Measurements from ENCODE around the gene ATG7.

Gene ATG7

GRCh38 chr3:11364181-11364580, 92.0 kb downstream of the ATG7 start:
- DNase-seq: no peak

- no peak for DNase-seq
Measured at GRCh38 chr3:11367143-11367693, 95.0 kb downstream of the ATG7 start.

GRCh38 chr3:11370191-11370590, 98.0 kb downstream of the ATG7 start:
- DNase-seq: no peak

GRCh38 chr3:11370966-11371365, 98.8 kb downstream of the ATG7 start:
- no peak for DNase-seq

GRCh38 chr3:11371747-11372146, 99.5 kb downstream of the ATG7 start:
- DNase-seq: no peak

GRCh38 chr3:11373235-11373634, 101.0 kb downstream of the ATG7 start:
- no peak for DNase-seq

- no peak for DNase-seq
Measured at GRCh38 chr3:11373654-11374053, 101.5 kb downstream of the ATG7 start.

GRCh38 chr3:11375333-11376088, 103.3 kb downstream of the ATG7 start:
- no peak for DNase-seq

GRCh38 chr3:11377719-11378118, 105.5 kb downstream of the ATG7 start:
- no peak for DNase-seq

GRCh38 chr3:11379238-11379823, 107.1 kb downstream of the ATG7 start:
- peak; percentile 15 for DNase-seq

GRCh38 chr3:11379824-11380701, 107.9 kb downstream of the ATG7 start:
- no peak for DNase-seq

- no peak for DNase-seq
Measured at GRCh38 chr3:11381141-11381540, 108.9 kb downstream of the ATG7 start.

- DNase-seq: no peak
Measured at GRCh38 chr3:11381563-11381962, 109.4 kb downstream of the ATG7 start.

- no peak for DNase-seq
Measured at GRCh38 chr3:11382146-11382745, 110.0 kb downstream of the ATG7 start.

GRCh38 chr3:11384074-11384473, 111.9 kb downstream of the ATG7 start:
- DNase-seq: no peak

GRCh38 chr3:11385326-11385725, 113.1 kb downstream of the ATG7 start:
- DNase-seq: no peak

GRCh38 chr3:11385891-11386290, 113.7 kb downstream of the ATG7 start:
- no peak for DNase-seq

- DNase-seq: no peak
Measured at GRCh38 chr3:11386465-11387113, 114.4 kb downstream of the ATG7 start.

GRCh38 chr3:11389386-11390268, 117.4 kb downstream of the ATG7 start:
- DNase-seq: no peak

- DNase-seq: no peak
Measured at GRCh38 chr3:11390411-11391131, 118.4 kb downstream of the ATG7 start.

Measured in CD4-positive, alpha-beta T cell treated with Interleukin-17A for 4 hours (primary cell).